Subcutaneous abdominal adipose tissue (tissue), 5 donors: ENCODE data around the gene DLG2.

ENCODE experiments used
- H3K27ac ChIP-seq: one replicate; pipeline ENCODE4 v1.7.0; 2013; ENCODE audit warnings: low read depth, mild to moderate bottlenecking, inconsistent platforms, low read length, moderate library complexity
- H3K27me3 ChIP-seq, 5 donors: one replicate each; pipeline ENCODE4 v1.7.0; 2013; ENCODE audit warnings: low read length in 5 of 5, inconsistent platforms in 1 of 5; ENCODE audit not compliant: control insufficient read depth in 5 of 5, insufficient read depth in 4 of 5
- H3K36me3 ChIP-seq, 5 donors: one replicate each; pipeline ENCODE4 v1.7.0; 2013; ENCODE audit warnings: low read length in 5 of 5; ENCODE audit not compliant: control insufficient read depth in 5 of 5, insufficient read depth in 5 of 5
- H3K4me1 ChIP-seq, 5 donors: one replicate each; pipeline ENCODE4 v1.7.0; 2013; ENCODE audit warnings: low read length in 5 of 5, mild to moderate bottlenecking in 3 of 5, moderate library complexity in 1 of 5; ENCODE audit not compliant: control insufficient read depth in 5 of 5, insufficient read depth in 5 of 5
- H3K4me3 ChIP-seq, 5 donors: one replicate each; pipeline ENCODE4 v1.7.0; 2013; ENCODE audit warnings: low read length in 5 of 5, low read depth in 1 of 5
- H3K9ac ChIP-seq, 5 donors: one replicate each; pipeline ENCODE4 v1.7.0; 2013; ENCODE audit warnings: low read length in 5 of 5, mild to moderate bottlenecking in 4 of 5, moderate library complexity in 3 of 5
- H3K9me3 ChIP-seq, 5 donors: one replicate each; pipeline ENCODE4 v1.7.0; 2013; ENCODE audit warnings: low read length in 5 of 5; ENCODE audit not compliant: control insufficient read depth in 5 of 5
- donor health status: healthy.
- donor health status: healthy.
- donor health status: healthy.
- donor health status: healthy.
- donor health status: healthy.

DLG2 gene

DNA sequence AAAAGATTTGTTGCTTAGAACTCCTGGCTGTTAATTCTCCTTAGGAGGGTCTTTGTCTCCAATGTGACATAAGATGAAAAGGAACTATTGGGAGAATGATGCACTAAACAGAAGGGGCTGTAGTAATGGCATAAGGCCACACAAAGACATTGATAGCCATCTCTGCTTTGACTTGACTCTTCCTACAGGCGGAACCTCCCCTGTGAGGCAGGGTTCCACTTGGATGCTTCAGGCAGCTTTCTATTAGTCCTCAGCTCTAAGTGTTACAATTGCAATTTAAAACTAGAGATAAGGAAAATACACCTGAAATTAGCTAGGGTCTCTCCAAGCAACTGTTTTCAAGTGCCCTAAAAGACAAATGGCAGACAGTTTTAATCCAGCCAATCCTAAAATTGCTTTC is 1949.4 kb downstream of the DLG2 start:
- Histone ChIP-seq H3K4me1 (no peaks in the 10 kb centered on the region), H3K36me3 (no peaks in the 10 kb centered on the region)

DNA sequence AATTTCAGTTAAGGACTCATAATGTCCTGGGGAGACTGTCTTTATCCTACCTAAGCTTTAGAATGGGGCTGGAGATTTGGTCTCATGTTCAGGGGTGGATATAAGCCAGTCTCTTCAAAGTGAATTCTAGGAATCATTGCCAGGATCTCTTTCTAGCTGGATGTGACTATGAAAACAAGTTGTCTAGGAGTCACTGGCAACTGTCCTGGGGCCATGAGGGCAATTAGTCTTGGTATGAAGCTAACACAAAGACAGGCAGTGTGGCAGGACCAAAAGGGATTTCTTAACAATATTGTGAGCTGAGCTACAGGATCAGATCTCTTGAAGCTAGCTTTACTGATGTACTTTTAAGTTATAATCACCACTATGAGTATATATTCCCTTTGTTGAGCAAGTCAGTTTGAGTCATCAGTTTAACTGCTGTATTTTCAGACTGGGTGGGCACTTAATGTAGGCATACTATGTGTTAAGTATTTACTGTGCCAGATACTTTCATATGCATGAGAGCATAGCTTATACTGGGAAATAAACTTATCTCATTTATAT is 1951.0 kb downstream of the DLG2 start:
- Histone ChIP-seq H3K27ac (no peak overlapping the region), H3K36me3 (no peaks in the 10 kb centered on the region), H3K9ac (no peak overlapping the region), H3K27me3 (peaks cover 0 to 4% (median 0%) of the 10 kb centered on the region in 5 donors), H3K4me3 (no peak overlapping the region), H3K4me1 (no peaks in the 10 kb centered on the region), H3K9me3 (no peaks in the 10 kb centered on the region)

More for the DNA sequence above, 1949.4 kb downstream of the DLG2 start:
- Histone ChIP-seq H3K9ac (no peak overlapping the region), H3K27me3 (peaks cover 0 to 4% (median 0%) of the 10 kb centered on the region in 5 donors), H3K27ac (no peak overlapping the region), H3K9me3 (no peaks in the 10 kb centered on the region), H3K4me3 (no peak overlapping the region)

DNA sequence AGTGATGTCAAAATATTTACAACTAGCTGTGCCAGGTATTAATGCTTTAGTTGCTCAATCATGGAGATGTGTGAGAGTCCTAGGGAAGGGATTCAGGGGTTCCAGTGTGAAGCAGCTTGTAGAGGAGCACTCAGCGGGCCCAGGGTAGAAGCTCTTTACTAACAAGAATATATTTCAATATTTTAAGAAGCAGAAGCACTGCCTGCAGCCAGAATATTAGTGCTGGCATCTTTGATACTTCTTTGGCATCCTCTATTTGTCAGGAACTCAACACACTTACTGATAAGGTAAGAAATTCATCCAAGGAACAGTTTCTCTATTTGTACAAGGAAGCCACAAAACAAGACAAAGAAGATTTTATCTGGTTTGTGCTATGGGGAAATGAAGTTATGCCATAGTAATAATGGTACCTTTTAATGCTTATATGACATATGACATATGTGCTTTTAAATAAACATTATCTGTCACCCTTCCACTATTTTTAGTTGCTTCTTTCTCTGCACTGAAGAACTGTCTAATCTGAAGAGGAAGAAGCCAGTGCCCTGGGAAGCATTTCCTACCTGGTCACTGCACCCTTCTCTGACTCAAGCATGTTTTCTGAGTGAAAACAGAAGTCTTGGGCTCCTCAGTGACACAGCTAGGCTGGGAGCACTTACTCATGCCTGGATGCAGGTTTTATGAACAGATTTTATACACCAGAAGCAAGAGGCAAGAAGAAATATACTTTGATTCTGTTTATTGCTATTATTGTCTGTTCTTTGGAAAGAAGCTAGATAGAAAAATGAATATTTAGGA is 1952.8 kb downstream of the DLG2 start:
- H3K27ac ChIP-seq = no peak overlapping the region
- no peaks in the 10 kb centered on the region for H3K9me3 ChIP-seq
- H3K27me3 ChIP-seq = no peaks in the 10 kb centered on the region
- H3K4me1 ChIP-seq = no peaks in the 10 kb centered on the region
- H3K36me3 ChIP-seq = no peaks in the 10 kb centered on the region
- no peak overlapping the region for H3K9ac ChIP-seq
- no peak overlapping the region for H3K4me3 ChIP-seq

- Histone ChIP-seq H3K4me1 (no peaks in the 10 kb centered on the region), H3K4me3 (no peak overlapping the region), H3K36me3 (no peaks in the 10 kb centered on the region), H3K27ac (no peak overlapping the region), H3K9me3 (no peaks in the 10 kb centered on the region), H3K9ac (no peak overlapping the region), H3K27me3 (no peaks in the 10 kb centered on the region)
Observed at GRCh38 chr11:83671289-83671688, 1955.9 kb downstream of the DLG2 start.

- no peaks in the 10 kb centered on the region for H3K27me3 ChIP-seq
- no peaks in the 10 kb centered on the region for H3K36me3 ChIP-seq
- H3K4me3 ChIP-seq = no peak overlapping the region
- H3K27ac ChIP-seq = no peak overlapping the region
- no peak overlapping the region for H3K9ac ChIP-seq
- H3K4me1 ChIP-seq = no peaks in the 10 kb centered on the region
- H3K9me3 ChIP-seq = no peaks in the 10 kb centered on the region
Observed at GRCh38 chr11:83666149-83666548, 1961.0 kb downstream of the DLG2 start.

GRCh38 chr11:83663988-83664387 is 1963.2 kb downstream of the DLG2 start:
- Histone ChIP-seq H3K9me3 (no peaks in the 10 kb centered on the region), H3K27me3 (no peaks in the 10 kb centered on the region), H3K4me1 (no peaks in the 10 kb centered on the region), H3K36me3 (no peaks in the 10 kb centered on the region), H3K9ac (no peak overlapping the region), H3K27ac (no peak overlapping the region), H3K4me3 (no peak overlapping the region)

GRCh38 chr11:83663446-83663845 is 1963.7 kb downstream of the DLG2 start:
- Histone ChIP-seq H3K36me3 (no peaks in the 10 kb centered on the region), H3K27me3 (no peaks in the 10 kb centered on the region), H3K27ac (no peak overlapping the region), H3K4me1 (no peaks in the 10 kb centered on the region), H3K4me3 (no peak overlapping the region), H3K9me3 (no peaks in the 10 kb centered on the region), H3K9ac (no peak overlapping the region)

DNA sequence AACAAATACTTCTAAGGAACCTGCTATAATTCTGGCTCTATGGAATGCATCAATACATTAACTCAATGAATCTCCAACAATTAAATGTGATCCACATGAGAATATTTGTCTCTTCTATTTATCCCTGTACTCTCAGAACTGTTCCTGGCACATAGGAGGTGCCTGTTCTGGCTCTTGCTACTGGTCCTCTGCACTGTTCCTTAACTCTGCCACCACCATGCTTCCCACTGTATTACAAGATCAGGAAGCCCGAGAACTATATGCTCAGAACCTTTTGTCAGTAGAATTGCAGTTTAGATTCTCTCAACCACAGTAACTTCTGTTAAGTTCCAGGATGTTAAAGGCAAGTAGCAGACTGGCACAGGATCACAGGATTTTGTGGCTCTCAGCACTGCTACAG is 1964.7 kb downstream of the DLG2 start:
- Histone ChIP-seq H3K4me1 (no peaks in the 10 kb centered on the region), H3K27ac (no peak overlapping the region), H3K36me3 (no peaks in the 10 kb centered on the region), H3K9me3 (no peaks in the 10 kb centered on the region), H3K27me3 (no peaks in the 10 kb centered on the region), H3K4me3 (no peak overlapping the region), H3K9ac (no peak overlapping the region)

DNA sequence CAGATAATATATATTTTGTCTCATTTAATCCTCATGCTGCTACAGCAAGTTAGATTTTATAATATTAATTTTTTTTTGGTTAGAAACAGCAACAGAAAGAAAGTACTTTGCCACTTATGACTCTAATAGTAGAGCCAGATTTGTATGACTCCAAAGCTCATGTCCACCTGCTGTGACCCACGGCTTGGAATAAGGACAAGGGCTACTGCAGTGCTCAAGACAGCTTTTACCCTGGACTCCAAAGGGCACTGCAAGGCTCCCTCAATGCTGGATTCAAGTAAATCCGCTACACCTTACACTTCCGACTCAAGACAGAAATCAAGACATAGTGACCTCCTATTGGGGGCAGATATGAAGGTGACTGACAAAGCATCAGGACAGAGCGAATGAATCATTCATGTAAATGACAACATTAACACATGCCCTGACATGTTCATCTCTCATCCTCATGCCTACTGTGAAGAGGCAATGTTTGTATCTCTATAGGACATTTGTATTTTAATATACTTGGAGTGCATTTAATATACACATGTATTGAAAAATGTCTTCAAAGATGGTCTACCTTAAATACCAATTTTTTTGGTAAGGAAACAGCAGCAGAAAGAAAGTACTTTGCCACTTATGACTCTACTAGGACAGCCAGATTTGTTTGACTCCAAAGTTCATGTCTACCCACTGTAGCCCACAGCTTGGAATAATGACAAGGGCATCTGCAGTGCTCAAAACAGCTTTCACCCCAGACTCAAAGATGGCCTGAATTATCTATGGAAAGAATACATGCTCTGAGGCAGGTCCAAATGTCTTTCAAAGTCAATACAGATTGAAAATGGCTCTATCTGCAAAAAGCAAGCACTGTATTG is 1965.4 kb downstream of the DLG2 start:
- no peaks in the 10 kb centered on the region for H3K9me3 ChIP-seq
- H3K9ac ChIP-seq = no peak overlapping the region
- H3K4me3 ChIP-seq = no peak overlapping the region
- H3K36me3 ChIP-seq = no peaks in the 10 kb centered on the region
- H3K27me3 ChIP-seq = no peaks in the 10 kb centered on the region
- no peaks in the 10 kb centered on the region for H3K4me1 ChIP-seq
- no peak overlapping the region for H3K27ac ChIP-seq

DNA sequence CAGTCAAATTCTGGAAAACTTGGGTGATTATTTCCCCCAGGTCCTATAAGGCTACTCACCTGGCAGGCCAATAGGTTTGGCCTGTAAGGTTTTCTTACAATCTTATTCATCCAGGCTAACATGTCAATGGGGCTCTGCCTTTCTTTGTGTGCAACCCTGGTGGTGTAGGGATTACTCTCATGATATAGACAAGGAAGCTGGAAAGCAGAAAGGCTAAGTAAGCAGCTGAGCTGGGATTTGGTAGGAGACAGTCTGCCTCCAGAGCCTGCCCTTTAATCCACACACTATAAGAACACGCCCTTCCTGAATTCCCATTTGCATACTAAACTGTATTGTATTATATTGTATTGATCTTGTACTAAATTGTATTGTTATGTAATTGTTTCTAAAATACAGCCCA is 1967.7 kb downstream of the DLG2 start:
- H3K9me3 ChIP-seq = no peaks in the 10 kb centered on the region
- no peaks in the 10 kb centered on the region for H3K36me3 ChIP-seq
- no peaks in the 10 kb centered on the region for H3K4me1 ChIP-seq
- H3K27me3 ChIP-seq = no peaks in the 10 kb centered on the region
- no peak overlapping the region for H3K9ac ChIP-seq
- no peak overlapping the region for H3K4me3 ChIP-seq
- no peak overlapping the region for H3K27ac ChIP-seq
